GM23248 (cell line): ENCODE measurements around the gene FAM174A. TPM values are rescaled to one million over a fixed set of nuclear protein-coding genes. Genes with fewer than 3 reads are reported as not detected.
A peak's percentile ranks its signal among the peaks of the same experiment; 100 is the strongest.

Experiments
- DNase-seq: peaks from one replicate; pipeline ENCODE4 v3.0.0-alpha.2; 2015
- H2AFZ ChIP-seq: fragments of 200-600 bp; sonication (generic); 2 replicates; pipeline ENCODE4 v1.6.1; 2016; ENCODE audit warnings: antibody characterized with exemption
- H3F3A ChIP-seq: fragments of 200-600 bp; sonication (generic); 2 replicates; pipeline ENCODE4 v1.6.1; 2016; ENCODE audit warnings: mild to moderate bottlenecking, antibody characterized with exemption, mixed run types; ENCODE audit not compliant: insufficient read depth
- H3K27ac ChIP-seq: fragments of 200-600 bp; sonication (generic); 2 replicates; pipeline ENCODE4 v1.5.1; 2016; ENCODE audit warnings: mild to moderate bottlenecking
- H3K27me3 ChIP-seq: fragments of 200-600 bp; sonication (generic); replicated peaks from 2 replicates; pipeline ENCODE4 v1.6.1; 2016; ENCODE audit warnings: mild to moderate bottlenecking; ENCODE audit not compliant: insufficient read depth
- H3K36me3 ChIP-seq: fragments of 200-600 bp; sonication (generic); 2 replicates; pipeline ENCODE4 v1.6.1; 2016; ENCODE audit warnings: low read depth, mild to moderate bottlenecking
- H3K4me1 ChIP-seq: fragments of 200-600 bp; sonication (generic); 2 replicates; pipeline ENCODE4 v1.6.1; 2016; ENCODE audit warnings: mild to moderate bottlenecking; ENCODE audit not compliant: insufficient read depth
- H3K4me2 ChIP-seq: fragments of 200-600 bp; sonication (generic); one replicate; pipeline ENCODE4 v1.6.1; 2016; ENCODE audit warnings: mild to moderate bottlenecking; ENCODE audit not compliant: unreplicated experiment
- H3K4me3 ChIP-seq: fragments of 200-600 bp; sonication (generic); 2 replicates; pipeline ENCODE4 v1.5.1; 2016; ENCODE audit warnings: mild to moderate bottlenecking
- H3K79me2 ChIP-seq: fragments of 200-600 bp; sonication (generic); 2 replicates; pipeline ENCODE4 v1.6.1; 2016; ENCODE audit warnings: mild to moderate bottlenecking; ENCODE audit not compliant: insufficient read depth
- H3K9ac ChIP-seq: fragments of 200-600 bp; sonication (generic); 2 replicates; pipeline ENCODE4 v1.6.1; 2016; ENCODE audit warnings: mild to moderate bottlenecking
- H3K9me2 ChIP-seq: fragments of 200-600 bp; sonication (generic); 2 replicates; pipeline ENCODE4 v1.6.1; 2016; ENCODE audit warnings: mixed run types, mild to moderate bottlenecking, moderate library complexity; ENCODE audit not compliant: insufficient read depth
- H3K9me3 ChIP-seq: fragments of 200-600 bp; sonication (generic); one replicate; pipeline ENCODE4 v1.6.1; 2017; ENCODE audit warnings: low read depth
- H4K20me1 ChIP-seq: fragments of 200-600 bp; sonication (generic); 2 replicates; pipeline ENCODE4 v1.6.0; 2016; ENCODE audit not compliant: insufficient read depth
- EZH2 ChIP-seq: fragments of 200-600 bp; sonication (generic); IDR thresholded peaks from 2 replicates; pipeline ENCODE4 v1.6.1; 2018; ENCODE audit warnings: antibody characterized with exemption, mild to moderate bottlenecking; ENCODE audit not compliant: insufficient read depth, poor library complexity, severe bottlenecking
- EZH2phosphoT487 ChIP-seq: fragments of 200-600 bp; sonication (generic); IDR thresholded peaks from 2 replicates; pipeline ENCODE4 v1.6.1; 2018; ENCODE audit warnings: antibody characterized with exemption, moderate library complexity, mild to moderate bottlenecking, low read depth; ENCODE audit not compliant: insufficient read depth
- WGBS, 2 experiments: methylation state at CpG; one replicate each; pipeline ENCODE4 v1.1.6; 2015 to 2017; ENCODE audit warnings: low lambda C conversion rate in 2 of 2, low coverage in 1 of 2; ENCODE audit errors: missing lambda C conversion rate in 2 of 2; 5-methylcytosine and 5-hydroxymethylcytosine counted together
- in situ Hi-C: fragments of 300-500 bp; cut with MboI; formaldehyde crosslinking; loops from 2 replicates; pipeline ENCODE4 v1.15.0; 2020
- polyA plus RNA-seq: library from polyadenylated mRNA; unstranded; fragments of >200 nt; fragmentation: Nextera tagmentation; extraction: Ambion mirVana; gene quantifications from 2 replicates; pipeline ENCODE4 v1.2.1, GENCODE V29; 2016
- total RNA-seq: library from RNA; depleted of rRNA; stranded (reverse); fragments of >200 nt; shearing (Covaris generic); gene quantifications from 2 replicates; pipeline ENCODE4 v1.2.3, GENCODE V29; 2014; rRNA removed

FAM174A gene
- 27.9 and 29.2 TPM in 2 replicates for total RNA-seq
- polyA plus RNA-seq: 26.1 and 26.7 TPM in 2 replicates

DNA sequence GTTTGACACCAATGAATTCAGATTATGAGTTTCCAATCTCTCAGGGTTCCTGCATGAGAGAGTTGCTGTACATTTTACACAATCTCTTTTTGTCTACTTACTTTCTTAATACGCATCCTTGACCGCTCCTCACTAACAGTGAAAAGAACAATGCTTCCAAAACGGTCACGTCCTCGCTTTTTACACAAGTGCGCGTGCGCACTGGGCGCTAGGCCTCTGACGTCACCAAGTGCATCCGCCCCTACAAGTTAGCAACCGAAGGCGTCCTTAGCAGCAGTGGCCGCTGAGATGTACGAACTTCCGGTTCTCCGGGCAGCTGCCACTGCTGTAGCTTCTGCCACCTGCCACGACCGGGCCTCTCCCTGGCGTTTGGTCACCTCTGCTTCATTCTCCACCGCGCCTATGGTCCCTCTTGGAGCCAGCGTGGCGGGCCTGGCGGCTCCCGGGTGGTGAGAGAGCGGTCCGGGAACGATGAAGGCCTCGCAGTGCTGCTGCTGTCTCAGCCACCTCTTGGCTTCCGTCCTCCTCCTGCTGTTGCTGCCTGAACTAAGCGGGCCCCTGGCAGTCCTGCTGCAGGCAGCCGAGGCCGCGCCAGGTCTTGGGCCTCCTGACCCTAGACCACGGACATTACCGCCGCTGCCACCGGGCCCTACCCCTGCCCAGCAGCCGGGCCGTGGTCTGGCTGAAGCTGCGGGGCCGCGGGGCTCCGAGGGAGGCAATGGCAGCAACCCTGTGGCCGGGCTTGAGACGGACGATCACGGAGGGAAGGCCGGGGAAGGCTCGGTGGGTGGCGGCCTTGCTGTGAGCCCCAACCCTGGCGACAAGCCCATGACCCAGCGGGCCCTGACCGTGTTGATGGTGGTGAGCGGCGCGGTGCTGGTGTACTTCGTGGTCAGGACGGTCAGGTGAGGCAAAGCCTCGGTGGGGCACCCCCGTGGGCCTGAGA, at the start of gene FAM174A:
FAM174A (plus strand) TSS at position 315 of the 946 bp plus-strand sequence; CDS start at position 472, 157 bp downstream.
- Histone ChIP-seq H3K4me2 (peak within 1 kb of the TSS; percentile 99), H3K79me2 (peaks cover 38% of the 10 kb centered on the region), H3K9ac (peak within 1 kb of the TSS; percentile 91), H3K9me3 (peaks cover 3% of the 10 kb centered on the region), H3K27ac (peak within 1 kb of the TSS; percentile 85), H3K9me2 (no peaks in the 10 kb centered on the region), H3F3A (peaks cover 3% of the 10 kb centered on the region; the same call in 1 of the 2 replicates), H3K36me3 (no peaks in the 10 kb centered on the region), H2AFZ (peak within 1 kb of the TSS; percentile 100), H3K4me1 (peaks cover 29% of the 10 kb centered on the region), H3K4me3 (peak within 1 kb of the TSS; percentile 94), H4K20me1 (no peaks in the 10 kb centered on the region), H3K27me3 (no peaks in the 10 kb centered on the region)
- peak; percentile 98 for DNase-seq
- in situ Hi-C loops: no loop called here
- no peak for TF ChIP-seq EZH2phosphoT487
- no peak for TF ChIP-seq EZH2
- 1% methylated on average over 46 to 56 of the region's 62 CpGs for WGBS, 2 experiments

DNA sequence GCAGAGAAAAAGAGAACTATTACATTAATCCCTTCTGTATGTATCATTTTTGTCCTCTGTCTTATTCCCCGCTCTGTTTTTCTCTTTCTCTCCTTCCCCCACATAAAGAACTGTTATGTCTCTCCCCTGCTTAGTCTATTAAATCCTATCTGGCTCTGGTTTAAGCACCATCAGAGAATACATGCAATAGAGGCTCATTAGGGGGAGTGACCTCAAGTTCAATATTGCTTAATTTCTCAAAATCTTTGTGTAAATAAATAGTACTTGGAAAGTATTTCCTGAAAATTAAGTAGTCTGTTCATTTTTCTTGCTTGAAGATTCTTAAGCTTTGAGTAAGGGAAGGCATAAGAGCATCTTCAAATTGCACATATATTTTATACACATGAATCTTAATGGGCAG, 41.2 kb upstream of the FAM174A start:
- DNase-seq: no peak
- in situ Hi-C loops: no loop called here
- no peak overlapping the region for H3K9ac ChIP-seq
- no peaks in the 10 kb centered on the region for H3F3A ChIP-seq
- no peak overlapping the region for H3K4me2 ChIP-seq
- whole genome bisulfite sequencing, 2 experiments: 88 to 91% methylated on average over 1 of the region's 1 CpG
- no peak overlapping the region for H3K27ac ChIP-seq
- no peaks in the 10 kb centered on the region for H3K27me3 ChIP-seq
- no peak for TF ChIP-seq EZH2phosphoT487
- TF ChIP-seq EZH2: no peak
- H3K9me3 ChIP-seq: no peaks in the 10 kb centered on the region
- no peaks in the 10 kb centered on the region; the same call in 1 of the 2 replicates for H3K9me2 ChIP-seq
- no peaks in the 10 kb centered on the region for H3K4me1 ChIP-seq
- no peak overlapping the region for H2AFZ ChIP-seq
- H3K79me2 ChIP-seq: no peaks in the 10 kb centered on the region
- H4K20me1 ChIP-seq: no peaks in the 10 kb centered on the region
- H3K4me3 ChIP-seq: no peak overlapping the region
- H3K36me3 ChIP-seq: no peaks in the 10 kb centered on the region

DNA sequence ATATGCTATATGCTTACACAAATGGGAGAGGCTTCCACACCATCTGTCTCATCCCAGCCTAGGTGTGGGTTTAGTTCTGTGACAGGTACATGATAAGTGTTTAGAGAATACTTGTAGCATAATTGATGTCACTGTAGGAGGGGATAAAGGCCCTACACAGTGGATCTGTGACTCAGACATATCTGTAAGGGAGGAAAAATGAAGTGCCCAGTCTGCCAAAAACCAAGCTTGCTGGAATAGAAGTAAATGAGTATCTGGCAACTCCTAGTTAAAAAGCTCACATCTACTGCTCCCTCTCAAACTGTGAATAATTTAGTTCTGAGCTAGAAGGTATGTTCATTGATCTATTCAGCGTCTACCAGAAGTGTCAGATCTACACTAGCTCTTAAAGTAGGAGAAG, 38.9 kb upstream of the FAM174A start:
- no peak for TF ChIP-seq EZH2phosphoT487
- no peak for TF ChIP-seq EZH2
- 81 to 83% methylated on average over 1 of the region's 1 CpG for WGBS, 2 experiments
- no peak overlapping the region for H3K27ac ChIP-seq
- no peaks in the 10 kb centered on the region for H3K27me3 ChIP-seq
- H4K20me1 ChIP-seq: no peaks in the 10 kb centered on the region
- H3K4me1 ChIP-seq: no peaks in the 10 kb centered on the region
- no peaks in the 10 kb centered on the region for H3K36me3 ChIP-seq
- no peaks in the 10 kb centered on the region for H3F3A ChIP-seq
- peak; percentile 42 for DNase-seq
- in situ Hi-C loops: no loop called here
- no peaks in the 10 kb centered on the region for H3K9me3 ChIP-seq
- H3K4me2 ChIP-seq: no peak overlapping the region
- H3K9ac ChIP-seq: no peak overlapping the region
- no peak overlapping the region for H3K4me3 ChIP-seq
- no peaks in the 10 kb centered on the region; the same call in 1 of the 2 replicates for H3K9me2 ChIP-seq
- no peak overlapping the region for H2AFZ ChIP-seq
- no peaks in the 10 kb centered on the region for H3K79me2 ChIP-seq

DNA sequence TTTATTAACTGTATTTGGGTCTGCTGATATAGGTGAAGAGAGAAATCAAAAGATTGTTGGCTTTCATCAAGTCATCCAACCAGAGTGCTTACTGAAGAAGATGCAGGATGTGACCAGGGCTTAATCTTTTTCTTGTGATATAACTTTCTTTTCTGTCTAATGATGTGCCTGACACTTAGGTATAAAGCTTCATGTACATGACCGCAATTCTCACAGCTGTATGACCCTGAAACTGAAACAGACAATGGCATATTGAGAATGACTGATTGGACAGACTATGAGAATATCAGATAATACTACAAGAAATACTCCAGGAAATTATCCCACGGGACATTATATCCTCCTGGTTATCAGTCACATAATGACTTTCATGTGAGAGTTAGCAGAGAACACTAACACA, 32.5 kb upstream of the FAM174A start:
- WGBS, 2 experiments: 76 to 84% methylated on average over 2 of the region's 2 CpGs
- in situ Hi-C loops: no loop called here
- H3K9ac ChIP-seq: no peak overlapping the region
- no peaks in the 10 kb centered on the region for H3K36me3 ChIP-seq
- no peak overlapping the region for H2AFZ ChIP-seq
- H3K27ac ChIP-seq: no peak overlapping the region
- no peak overlapping the region for H3K4me2 ChIP-seq
- no peaks in the 10 kb centered on the region for H3K79me2 ChIP-seq
- H3K9me2 ChIP-seq: no peaks in the 10 kb centered on the region
- H3K4me3 ChIP-seq: no peak overlapping the region
- no peaks in the 10 kb centered on the region for H3K9me3 ChIP-seq
- H4K20me1 ChIP-seq: no peaks in the 10 kb centered on the region
- TF ChIP-seq EZH2phosphoT487 (no peak), EZH2 (no peak)
- H3K4me1 ChIP-seq: 0 out of 2 replicates have a peak, but pooled peaks cover 5% of the 10 kb centered on the region
- no peak for DNase-seq
- no peaks in the 10 kb centered on the region for H3K27me3 ChIP-seq
- H3F3A ChIP-seq: no peaks in the 10 kb centered on the region
